Activated CD4-positive, alpha-beta T cell treated with anti-CD3 and anti-CD28 coated beads, Interleukin-2, amount 10 ng/mL, durations not matched to agents 24 days and 14 days (primary cell): ENCODE data around the gene SLC6A3. TPM values are rescaled to one million over a fixed set of nuclear protein-coding genes. Genes with fewer than 3 reads are reported as not detected.
"Not testable (repeated sequence)": the region's sequence is repeated elsewhere in the genome, so short reads cannot be mapped to it uniquely, and the experiment has no call there.

Experiments
- DNase-seq: peaks from one replicate; pipeline ENCODE4 v3.0.0; 2022
- H3K27ac Mint-ChIP-seq: one replicate; pipeline ENCODE4 v1.8.0; 2022; ENCODE audit warnings: mild to moderate bottlenecking, mixed read lengths
- H3K27me3 Mint-ChIP-seq: one replicate; pipeline ENCODE4 v1.8.0; 2022; ENCODE audit warnings: mixed read lengths
- H3K36me3 Mint-ChIP-seq: one replicate; pipeline ENCODE4 v1.8.0; 2022; ENCODE audit warnings: low read depth, mild to moderate bottlenecking, mixed read lengths
- H3K4me1 Mint-ChIP-seq: one replicate; pipeline ENCODE4 v1.8.0; 2021; ENCODE audit warnings: mixed read lengths
- H3K4me3 Mint-ChIP-seq: one replicate; pipeline ENCODE4 v1.8.0; 2022; ENCODE audit warnings: mild to moderate bottlenecking, moderate library complexity, mixed read lengths
- H3K9me3 Mint-ChIP-seq: one replicate; pipeline ENCODE4 v1.8.0; 2021; ENCODE audit warnings: mixed read lengths
- intact Hi-C: fragments of 100-400 bp; cut with micrococcal nuclease; formaldehyde crosslinking; loops from one replicate; pipeline ENCODE4 v1.15.1; 2023
- total RNA-seq: library from RNA; stranded (reverse); gene quantifications from 2 replicates; pipeline ENCODE4 v1.2.3, GENCODE V29; 2022

Gene SLC6A3
- total RNA-seq, 1 donor from 2014 or later = not detected

DNA sequence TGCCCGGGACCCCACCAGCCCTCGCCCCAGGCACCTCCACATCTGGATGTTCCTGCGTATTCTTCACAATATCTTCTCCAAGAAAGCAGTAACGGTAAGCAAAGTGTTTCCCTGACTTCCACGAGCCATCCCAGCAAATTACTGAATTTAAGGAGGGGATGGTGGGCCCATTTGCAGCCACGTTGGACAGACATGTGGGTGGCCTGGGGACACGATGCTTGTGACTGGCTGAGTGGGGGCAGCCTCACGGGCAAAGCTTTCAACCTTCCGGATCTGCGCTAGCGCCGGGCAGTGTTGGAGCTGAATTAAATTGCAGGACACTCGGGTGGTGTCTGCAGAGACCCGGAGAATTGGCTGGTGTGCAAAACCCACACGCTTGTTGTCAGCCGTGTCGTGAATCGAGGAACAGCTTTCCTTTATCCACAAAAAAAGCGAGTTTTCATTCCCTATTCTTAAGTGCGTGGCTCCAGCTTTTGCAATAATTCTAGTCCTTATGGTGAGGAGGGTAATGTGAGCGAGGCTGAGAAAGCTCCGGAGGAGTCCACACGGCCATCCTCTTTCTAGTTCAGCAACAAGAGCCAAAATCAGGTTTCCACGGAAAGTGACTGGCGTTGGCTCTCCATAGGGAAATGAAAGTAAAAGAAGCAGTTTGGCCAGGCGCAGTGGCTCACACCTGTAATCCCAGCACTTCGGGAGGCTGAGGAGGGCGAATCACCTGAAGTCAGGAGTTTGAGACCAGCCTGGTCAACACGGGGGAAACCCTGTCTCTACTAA is 82.8 kb downstream of the SLC6A3 start:
- Mint-ChIP-seq H3K27me3 (peaks cover 11% of the 10 kb centered on the region), H3K4me1 (no peaks in the 10 kb centered on the region), H3K9me3 (no peaks in the 10 kb centered on the region), H3K4me3 (no peak overlapping the region), H3K36me3 (no peaks in the 10 kb centered on the region), H3K27ac (no peak overlapping the region)
- no peak for DNase-seq
- intact Hi-C loops = no loop called here

DNA sequence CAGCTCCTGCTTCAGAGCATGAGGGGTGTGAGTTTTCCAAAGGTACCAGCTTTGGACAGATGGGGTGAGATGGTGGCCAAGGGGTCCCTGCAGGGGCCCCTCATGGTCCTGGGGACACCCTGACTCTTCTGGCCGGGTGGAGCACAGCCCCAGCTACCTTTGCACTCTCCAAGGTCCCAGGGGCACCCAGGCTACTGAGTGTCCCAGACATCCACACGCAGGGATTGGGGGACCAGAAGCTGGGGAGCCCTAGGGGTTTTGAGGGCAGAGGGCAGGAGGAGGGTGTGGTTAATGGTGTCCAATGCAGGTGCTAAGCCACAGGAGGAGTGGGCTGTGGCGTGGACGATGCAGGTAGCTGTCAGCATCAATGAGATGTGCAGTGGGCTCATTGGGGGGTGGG is 84.4 kb downstream of the SLC6A3 start:
- Mint-ChIP-seq H3K27me3 (peaks cover 8% of the 10 kb centered on the region), H3K27ac (no peak overlapping the region), H3K4me3 (no peak overlapping the region), H3K9me3 (no peaks in the 10 kb centered on the region), H3K36me3 (no peaks in the 10 kb centered on the region), H3K4me1 (no peaks in the 10 kb centered on the region)
- intact Hi-C loops = no loop called here
- no peak for DNase-seq

DNA sequence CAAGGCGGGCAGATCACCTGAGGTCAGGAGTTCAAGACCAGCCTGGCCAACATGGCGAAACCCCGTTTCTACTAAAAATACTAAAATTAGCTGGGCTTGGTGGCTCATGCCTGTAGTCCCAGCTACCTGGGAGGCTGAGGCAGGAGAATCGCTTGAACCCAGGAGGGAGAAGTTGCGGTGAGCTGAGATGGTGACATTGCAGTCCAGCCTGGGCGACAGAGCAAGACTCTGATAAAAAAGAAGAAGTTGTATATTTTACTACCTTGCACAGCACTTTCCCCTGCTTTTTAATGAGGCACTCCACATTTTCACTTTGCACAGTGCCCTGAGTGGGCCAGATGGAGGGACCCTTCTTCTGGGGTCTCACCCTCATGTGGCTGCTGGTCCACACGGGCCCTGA is 84.9 kb downstream of the SLC6A3 start:
- H3K36me3 Mint-ChIP-seq, H3K9me3 Mint-ChIP-seq, H3K4me1 Mint-ChIP-seq, H3K4me3 Mint-ChIP-seq, intact Hi-C loops, H3K27me3 Mint-ChIP-seq, DNase-seq, H3K27ac Mint-ChIP-seq: not testable (repeated sequence)

DNA sequence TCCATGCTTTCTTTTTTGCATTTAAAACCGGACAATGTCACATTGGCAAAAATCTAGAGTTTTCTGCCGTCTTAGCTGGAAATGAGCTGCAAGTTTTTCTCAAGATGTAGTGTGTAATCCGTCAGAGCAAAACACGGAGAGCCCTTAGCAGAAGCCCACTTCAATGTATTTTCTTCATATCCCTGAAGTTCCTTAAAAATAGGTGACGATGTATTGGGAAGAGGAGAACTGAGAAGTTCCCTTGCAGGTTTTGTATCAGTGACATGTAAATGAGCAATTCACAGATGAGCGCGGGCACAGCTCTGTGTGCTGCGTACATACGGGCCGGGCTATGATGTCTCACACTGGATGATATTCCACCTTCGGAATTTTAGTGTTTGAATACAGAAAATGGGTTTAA is 85.5 kb downstream of the SLC6A3 start:
- H3K4me3 Mint-ChIP-seq = no peak overlapping the region
- peaks cover 6% of the 10 kb centered on the region for H3K27me3 Mint-ChIP-seq
- no peak overlapping the region for H3K27ac Mint-ChIP-seq
- no peaks in the 10 kb centered on the region for H3K36me3 Mint-ChIP-seq
- no peaks in the 10 kb centered on the region for H3K9me3 Mint-ChIP-seq
- DNase-seq = no peak
- intact Hi-C loops = no loop called here
- no peaks in the 10 kb centered on the region for H3K4me1 Mint-ChIP-seq

DNA sequence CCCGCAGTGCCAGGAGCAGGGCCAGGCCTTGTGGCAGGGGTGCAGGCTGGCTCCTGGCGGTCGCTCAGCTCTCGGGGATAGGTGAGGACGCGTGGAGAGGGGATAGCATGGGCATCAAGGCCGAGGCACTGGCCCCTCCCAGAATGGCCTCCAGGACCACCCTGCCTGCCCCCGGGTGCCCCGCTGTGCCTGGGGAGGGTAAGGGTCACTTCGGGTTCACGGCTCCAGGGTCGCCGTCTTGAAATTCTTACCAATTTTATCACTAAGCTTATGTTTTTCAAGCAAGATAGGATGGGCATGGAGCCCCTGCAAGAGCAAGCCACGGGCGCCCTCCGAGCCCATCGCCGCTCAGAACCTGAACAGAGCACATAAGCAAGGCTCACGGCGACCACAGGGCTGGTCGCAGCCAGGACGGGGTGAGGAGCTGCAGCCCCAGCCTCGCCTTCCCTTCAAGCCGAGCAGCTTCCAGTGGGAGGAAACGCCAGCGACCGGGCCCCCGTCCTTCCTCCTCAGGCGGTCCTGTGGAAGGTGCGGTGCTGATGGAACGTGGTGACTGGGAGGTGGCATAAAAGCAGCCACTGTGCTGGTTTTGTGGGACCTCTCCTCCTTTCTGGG is 86.1 kb downstream of the SLC6A3 start:
- intact Hi-C loops = no loop called here
- Mint-ChIP-seq H3K4me1 (no peaks in the 10 kb centered on the region), H3K27ac (no peak overlapping the region), H3K27me3 (peaks cover 4% of the 10 kb centered on the region), H3K4me3 (no peak overlapping the region), H3K9me3 (no peaks in the 10 kb centered on the region), H3K36me3 (no peaks in the 10 kb centered on the region)
- no peak for DNase-seq

DNA sequence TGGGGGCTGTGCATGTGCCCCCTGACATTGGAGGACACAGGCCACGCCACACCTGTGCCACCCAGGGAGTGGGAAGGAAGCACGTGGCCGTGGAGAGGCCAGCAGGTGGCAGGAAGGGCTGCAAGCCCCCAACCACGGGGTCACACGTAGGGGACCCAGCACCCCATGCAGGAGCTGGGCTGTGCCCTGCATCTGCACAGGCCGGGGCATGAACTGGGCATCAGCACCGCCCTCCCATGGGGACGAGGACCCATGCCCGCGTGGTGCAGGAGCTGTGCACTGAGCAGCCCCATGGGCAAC is 86.6 kb downstream of the SLC6A3 start:
- Mint-ChIP-seq H3K36me3 (no peaks in the 10 kb centered on the region), H3K9me3 (no peaks in the 10 kb centered on the region), H3K27me3 (peaks cover under 1% of the 10 kb centered on the region), H3K4me1 (no peaks in the 10 kb centered on the region), H3K4me3 (no peak overlapping the region), H3K27ac (no peak overlapping the region)
- no peak for DNase-seq
- intact Hi-C loops = no loop called here

DNA sequence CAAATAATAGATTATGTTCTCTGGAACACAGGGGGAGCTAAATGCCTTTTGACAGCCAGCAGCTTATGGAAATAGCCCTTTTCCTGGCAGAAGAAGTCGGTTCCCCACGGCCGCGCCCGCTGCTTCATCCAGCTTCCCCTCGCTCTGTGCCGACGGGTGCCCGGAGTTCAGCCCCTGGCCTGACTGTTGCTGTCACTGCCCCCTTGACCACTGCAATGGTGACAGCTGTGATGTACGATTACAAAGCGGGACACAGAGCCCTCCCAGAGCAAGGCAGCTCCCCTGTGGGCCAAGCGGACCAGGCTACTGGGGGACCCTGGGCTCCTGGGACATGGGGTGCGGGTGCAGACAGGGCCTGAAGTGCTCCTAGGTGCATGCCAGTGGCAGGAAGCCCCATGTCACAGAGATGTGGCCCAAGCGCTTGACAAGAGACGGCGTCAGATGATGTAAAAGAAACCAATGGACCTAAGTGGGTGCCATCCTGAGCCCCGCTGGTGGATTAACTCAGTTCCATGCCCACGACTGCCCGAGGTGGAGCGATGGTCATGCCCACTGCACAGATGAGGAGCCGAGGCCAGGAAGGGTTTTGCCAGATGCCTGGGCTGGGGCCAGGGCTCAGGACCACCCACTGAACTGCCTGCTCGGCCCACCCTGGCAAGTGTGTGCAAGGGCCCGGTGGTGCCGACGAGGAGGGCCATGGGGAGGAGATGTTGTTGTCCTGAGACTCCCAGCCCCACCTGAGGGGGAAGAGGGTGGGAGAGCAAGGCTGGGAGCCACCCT is 87.1 kb downstream of the SLC6A3 start:
- no peak overlapping the region for H3K27ac Mint-ChIP-seq
- intact Hi-C loops = no loop called here
- H3K27me3 Mint-ChIP-seq = peaks cover 3% of the 10 kb centered on the region
- no peak overlapping the region for H3K4me3 Mint-ChIP-seq
- DNase-seq = no peak
- no peaks in the 10 kb centered on the region for H3K9me3 Mint-ChIP-seq
- H3K36me3 Mint-ChIP-seq = no peaks in the 10 kb centered on the region
- no peaks in the 10 kb centered on the region for H3K4me1 Mint-ChIP-seq

DNA sequence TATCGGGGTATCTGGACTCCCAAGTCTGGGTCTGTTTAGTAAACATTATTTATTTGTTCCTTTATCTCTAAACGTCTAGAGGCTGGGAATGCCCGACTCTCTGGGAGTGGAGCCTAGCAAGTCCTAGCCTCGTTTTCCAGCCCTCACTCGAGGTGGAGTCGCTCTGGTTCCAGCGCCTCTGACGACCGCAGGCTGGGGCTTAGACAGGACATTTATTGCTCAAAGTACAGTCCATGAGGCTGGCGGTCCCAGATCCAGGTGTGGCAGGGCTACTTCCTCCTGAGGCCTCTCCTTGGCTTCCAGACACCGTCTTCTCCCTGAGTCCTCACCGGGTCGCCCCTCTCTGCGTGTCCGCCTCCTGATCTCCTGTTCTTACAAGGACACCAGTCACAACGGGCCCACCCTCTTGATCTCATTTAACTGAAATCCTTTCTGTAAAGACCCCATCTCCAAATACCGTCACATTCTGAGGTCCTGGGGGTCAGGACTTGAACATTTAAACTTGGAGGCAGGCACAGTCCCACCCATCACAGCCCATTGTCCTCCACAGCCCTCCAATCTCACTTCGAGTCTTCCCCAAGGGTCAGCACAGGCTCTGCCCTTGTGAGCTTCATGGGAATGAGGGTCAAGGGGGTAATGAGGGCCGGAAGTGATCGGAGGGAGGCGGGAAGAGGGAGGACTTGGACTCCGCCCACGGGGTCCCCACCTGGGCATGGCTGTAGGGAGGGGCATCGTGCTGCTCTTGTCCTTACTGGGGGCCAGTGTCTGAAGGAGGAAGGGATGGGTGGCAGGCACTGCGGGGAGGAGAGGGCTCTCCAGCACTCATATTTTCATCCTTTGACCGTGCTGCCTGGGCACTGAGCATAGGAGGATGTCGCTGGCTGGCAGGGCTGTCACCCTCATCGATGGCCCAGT is 88.1 kb downstream of the SLC6A3 start:
- intact Hi-C loops = no loop called here
- Mint-ChIP-seq H3K9me3 (no peaks in the 10 kb centered on the region), H3K4me1 (no peaks in the 10 kb centered on the region), H3K4me3 (no peak overlapping the region), H3K27me3 (peaks cover 6% of the 10 kb centered on the region), H3K27ac (no peak overlapping the region), H3K36me3 (no peaks in the 10 kb centered on the region)
- no peak for DNase-seq

DNA sequence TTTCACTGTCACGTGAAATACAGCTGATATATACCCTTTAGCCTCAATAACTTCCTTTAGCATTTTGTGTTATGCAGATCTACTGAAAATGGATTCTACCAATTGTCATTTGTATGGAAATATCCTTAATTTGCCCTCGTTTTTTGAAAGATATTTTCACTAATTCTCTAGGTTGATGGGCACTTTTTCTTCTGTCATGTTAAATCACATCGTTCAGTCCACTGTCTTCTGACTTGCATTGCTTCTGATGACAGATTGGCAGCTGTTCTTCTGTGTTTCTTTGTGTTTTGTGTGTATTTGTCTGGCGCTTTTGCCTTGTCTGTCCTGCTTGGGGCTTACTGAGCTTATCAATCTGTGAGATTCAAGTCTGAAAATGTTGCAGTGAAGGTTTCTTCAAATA is 90.7 kb downstream of the SLC6A3 start:
- Mint-ChIP-seq H3K4me1 (no peaks in the 10 kb centered on the region), H3K4me3 (no peak overlapping the region), H3K27me3 (peaks cover 8% of the 10 kb centered on the region), H3K27ac (no peak overlapping the region), H3K36me3 (no peaks in the 10 kb centered on the region), H3K9me3 (no peaks in the 10 kb centered on the region)
- intact Hi-C loops = no loop called here
- no peak for DNase-seq

DNA sequence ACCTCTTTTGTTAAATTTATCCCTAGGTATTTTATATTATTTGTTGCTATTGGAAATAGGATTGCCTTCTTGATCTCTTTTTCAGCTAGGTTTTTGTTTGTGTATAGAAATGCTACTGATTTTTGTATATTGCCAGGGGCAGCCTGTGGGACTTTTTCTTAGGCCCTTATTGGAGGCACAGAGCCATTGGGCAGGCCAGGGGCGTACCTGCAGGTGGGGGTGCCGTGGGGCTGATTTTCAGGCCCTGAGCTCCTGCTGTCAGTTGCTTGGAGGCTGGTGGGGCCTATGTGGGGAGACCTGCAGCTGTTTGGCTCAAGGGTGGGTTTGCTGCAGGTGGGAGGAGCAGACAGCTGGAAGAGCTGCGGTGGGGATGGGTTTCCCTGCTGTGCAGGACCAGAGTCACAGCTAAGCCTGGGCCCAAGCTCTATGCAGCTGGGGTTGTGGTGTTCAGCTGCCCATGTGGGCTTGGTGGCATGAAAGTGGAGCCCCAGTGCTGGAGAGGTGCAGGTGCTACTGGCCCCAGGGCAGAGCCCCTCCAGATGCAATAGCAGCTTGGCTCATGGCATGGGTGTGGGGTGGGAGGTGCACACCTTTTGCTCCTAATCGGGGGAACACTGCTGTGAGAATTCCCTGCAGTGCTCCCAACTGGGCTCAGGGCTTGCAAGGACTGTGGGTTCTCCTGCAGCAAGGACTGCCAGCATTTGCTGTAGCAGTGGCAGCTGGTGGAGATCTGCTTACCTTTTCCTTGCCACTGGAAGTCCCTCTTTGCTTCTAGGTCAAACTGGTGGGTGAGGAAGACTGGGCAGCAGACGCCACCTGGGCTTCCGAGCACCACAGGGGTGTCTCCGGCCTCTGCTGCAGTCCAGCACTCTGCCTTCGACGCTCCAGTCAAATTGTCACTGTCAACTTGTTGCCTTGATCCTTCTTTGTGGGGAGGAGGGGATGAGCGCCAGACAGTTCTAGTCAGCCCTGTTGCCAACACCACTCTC is 92.7 kb downstream of the SLC6A3 start:
- H3K9me3 Mint-ChIP-seq = no peaks in the 10 kb centered on the region
- H3K36me3 Mint-ChIP-seq = no peaks in the 10 kb centered on the region
- no peak overlapping the region for H3K27ac Mint-ChIP-seq
- peaks cover 8% of the 10 kb centered on the region for H3K27me3 Mint-ChIP-seq
- no peaks in the 10 kb centered on the region for H3K4me1 Mint-ChIP-seq
- no peak for DNase-seq
- intact Hi-C loops = no loop called here
- no peak overlapping the region for H3K4me3 Mint-ChIP-seq

DNA sequence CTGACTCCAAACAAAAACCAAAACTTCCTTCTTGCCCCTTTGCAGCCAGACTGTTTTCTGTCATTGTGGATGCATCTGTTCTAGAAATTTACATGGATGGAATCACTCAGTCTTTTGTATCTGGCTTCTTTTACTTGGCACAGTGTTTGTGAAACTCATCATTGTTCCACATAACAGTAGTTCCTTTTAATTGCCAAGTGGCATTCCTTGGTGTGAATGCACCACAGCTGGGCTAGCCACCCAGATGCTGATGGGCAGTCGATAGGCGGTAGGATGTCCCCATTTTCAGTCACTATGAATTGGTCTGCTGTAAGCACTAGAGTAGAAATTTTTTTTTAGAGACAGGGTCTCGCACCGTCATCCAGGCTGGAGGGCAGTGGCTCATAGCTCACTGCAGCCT is 94.1 kb downstream of the SLC6A3 start:
- Mint-ChIP-seq H3K27me3 (peaks cover 8% of the 10 kb centered on the region), H3K9me3 (no peaks in the 10 kb centered on the region), H3K4me3 (no peak overlapping the region), H3K27ac (no peak overlapping the region), H3K36me3 (no peaks in the 10 kb centered on the region), H3K4me1 (peaks cover 5% of the 10 kb centered on the region)
- intact Hi-C loops = no loop called here
- no peak for DNase-seq

DNA sequence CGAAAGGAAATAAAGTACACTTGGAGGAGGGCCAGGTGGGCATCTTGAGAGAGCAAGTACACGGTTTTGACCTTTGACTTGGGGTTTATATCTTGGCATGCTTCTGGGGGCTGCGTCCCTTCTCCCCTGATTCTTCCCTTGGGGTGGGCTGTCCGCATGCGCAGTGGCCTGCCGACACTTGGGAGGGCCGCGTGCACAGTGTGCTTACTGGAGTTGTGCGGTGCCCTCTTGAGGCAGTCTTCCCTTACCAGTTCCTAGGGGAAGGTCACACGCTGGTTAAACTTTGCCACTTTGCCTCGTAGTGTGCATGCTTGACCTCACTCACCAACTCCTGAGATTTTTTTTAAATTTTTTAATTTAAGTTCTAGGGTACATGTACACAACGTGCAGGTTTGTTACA is 96.0 kb downstream of the SLC6A3 start:
- H3K4me1 Mint-ChIP-seq = peaks cover 10% of the 10 kb centered on the region
- H3K27ac Mint-ChIP-seq = no peak overlapping the region
- no peaks in the 10 kb centered on the region for H3K9me3 Mint-ChIP-seq
- peaks cover 8% of the 10 kb centered on the region for H3K27me3 Mint-ChIP-seq
- H3K36me3 Mint-ChIP-seq = peaks cover under 1% of the 10 kb centered on the region
- intact Hi-C loops = loop anchor here (5.0 to 10.0 kb wide), 2 partner anchors 176 to 283 kb away; partner anchors contain the start of gene LPCAT1
- no peak for DNase-seq
- H3K4me3 Mint-ChIP-seq = no peak overlapping the region

DNA sequence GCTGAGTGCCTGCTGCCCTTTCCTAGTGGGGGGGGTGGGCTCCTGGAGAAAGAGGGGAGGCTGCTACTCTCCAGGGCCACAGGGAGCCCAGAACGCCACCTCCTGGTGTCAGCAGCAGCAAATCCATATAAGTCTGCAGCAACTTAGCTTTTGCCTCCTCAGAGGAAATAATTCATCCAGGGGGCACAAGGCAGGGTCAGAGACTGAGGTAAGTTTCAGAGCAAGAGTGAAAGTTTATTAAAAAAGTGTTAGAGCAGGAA is 96.3 kb downstream of the SLC6A3 start:
- Mint-ChIP-seq H3K27ac (no peak overlapping the region), H3K9me3 (no peaks in the 10 kb centered on the region), H3K36me3 (peaks cover 4% of the 10 kb centered on the region), H3K27me3 (peaks cover 8% of the 10 kb centered on the region), H3K4me1 (peaks cover 13% of the 10 kb centered on the region), H3K4me3 (no peak overlapping the region)
- no peak for DNase-seq
- intact Hi-C loops = loop anchor here (5.0 to 10.0 kb wide), 2 partner anchors 176 to 283 kb away; partner anchors contain the start of gene LPCAT1
